Right atrium auricular region (tissue), 2 donors: ENCODE measurements around the gene TXNL4A. TPM values are rescaled to one million over a fixed set of nuclear protein-coding genes. Genes with fewer than 3 reads are reported as not detected.

Experiments used
- DNase-seq: peaks from one replicate; pipeline ENCODE4 v3.0.0-alpha.2; 2019; ENCODE audit warnings: low spot score
- H3K27ac ChIP-seq, 2 donors: fragments of 200-600 bp; sonication (generic); 1 replicate in 1 of 2; 2 replicates in 1 of 2; pipeline ENCODE4 v1.5.1; 2016 to 2019
- H3K27me3 ChIP-seq, 2 donors: fragments of 200-600 bp; sonication (generic); one replicate each; pipeline versions ENCODE4 v1.5.1 to v1.6.0; 2017 to 2019
- H3K36me3 ChIP-seq: fragments of 200-600 bp; sonication (generic); one replicate; pipeline ENCODE4 v1.5.1; 2016
- H3K4me1 ChIP-seq, 2 donors: fragments of 200-600 bp; sonication (generic); one replicate each; pipeline versions ENCODE4 v1.5.1 to v1.6.0; 2017 to 2019
- H3K4me3 ChIP-seq, 2 donors: fragments of 200-600 bp; sonication (generic); 1 replicate in 1 of 2; 2 replicates in 1 of 2; pipeline ENCODE4 v1.5.1; 2017 to 2019; ENCODE audit warnings: mild to moderate bottlenecking in 1 of 2, moderate library complexity in 1 of 2
- H3K9me3 ChIP-seq, 2 donors: fragments of 200-600 bp; sonication (generic); one replicate each; pipeline ENCODE4 v1.5.1; 2019
- total RNA-seq, 2 donors: library from RNA; depleted of rRNA; stranded (reverse); fragments of >200 nt; gene quantifications; one replicate each; pipeline ENCODE4 v1.1.0, GENCODE V29; 2016
- TF ChIP-seq, protein P1 (sequence below), 2 donors: fragments of 200-600 bp; sonication (generic); IDR thresholded peaks; one replicate each; pipeline ENCODE4 v1.5.1; 2019; ENCODE audit warnings: antibody characterized with exemption in 2 of 2

TXNL4A gene, protein sequence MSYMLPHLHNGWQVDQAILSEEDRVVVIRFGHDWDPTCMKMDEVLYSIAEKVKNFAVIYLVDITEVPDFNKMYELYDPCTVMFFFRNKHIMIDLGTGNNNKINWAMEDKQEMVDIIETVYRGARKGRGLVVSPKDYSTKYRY
- total RNA-seq = 10 to 100 TPM; 20.8 to 37.5 TPM

DNA sequence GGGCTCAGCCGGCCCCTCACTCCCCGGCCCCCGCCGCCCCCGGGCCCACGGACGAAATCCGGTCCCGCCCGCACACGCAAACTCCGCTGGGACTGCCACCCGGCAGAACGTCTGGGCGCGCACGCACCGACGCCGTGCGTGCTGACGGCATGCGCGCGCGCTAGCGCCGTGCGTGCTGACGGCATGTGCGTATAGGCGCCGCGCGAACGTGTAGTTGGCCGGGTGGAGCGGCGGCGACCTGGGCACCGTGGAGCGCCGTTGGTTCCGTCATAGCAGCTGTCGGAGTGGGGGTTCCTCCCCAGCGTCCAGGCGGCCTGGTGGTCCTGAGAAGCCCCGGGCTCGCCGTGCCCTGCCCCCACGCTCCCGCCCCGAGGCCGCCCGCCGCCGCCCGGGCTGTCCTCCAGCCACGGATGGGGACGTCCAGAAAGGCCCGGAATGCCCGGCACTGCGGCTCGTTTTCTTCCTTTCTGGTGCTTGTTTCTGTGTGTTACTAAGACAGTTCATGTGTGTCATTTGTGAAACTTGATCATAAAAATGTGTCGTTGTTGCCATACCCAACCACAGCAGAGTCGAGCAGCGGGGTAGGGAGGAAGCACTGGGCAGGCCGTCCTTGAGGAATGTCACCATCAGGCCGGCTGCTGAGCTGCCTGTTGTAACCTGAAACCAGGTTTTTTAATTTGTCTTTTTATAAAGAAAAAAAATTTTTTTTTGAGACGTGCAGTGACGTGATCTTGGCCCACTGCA lies at the start of gene TXNL4A:
TSS of gene TXNL4A (minus strand) at position 113 of the 744 bp plus-strand sequence. CDS start 171 bp downstream, outside the sequence.
- H3K9me3 ChIP-seq = no peaks in the 10 kb centered on the region
- peak within 1 kb of the TSS; percentile 97 to 99 for H3K27ac ChIP-seq
- DNase-seq = peak; percentile 79
- H3K27me3 ChIP-seq = no peaks in the 10 kb centered on the region
- H3K4me1 ChIP-seq = peaks cover 0 to 21% of the 10 kb centered on the region in 2 donors
- H3K36me3 ChIP-seq = no peaks in the 10 kb centered on the region
- H3K4me3 ChIP-seq = peak within 1 kb of the TSS; percentile 72 to 93
- TF ChIP-seq, protein P1, sequence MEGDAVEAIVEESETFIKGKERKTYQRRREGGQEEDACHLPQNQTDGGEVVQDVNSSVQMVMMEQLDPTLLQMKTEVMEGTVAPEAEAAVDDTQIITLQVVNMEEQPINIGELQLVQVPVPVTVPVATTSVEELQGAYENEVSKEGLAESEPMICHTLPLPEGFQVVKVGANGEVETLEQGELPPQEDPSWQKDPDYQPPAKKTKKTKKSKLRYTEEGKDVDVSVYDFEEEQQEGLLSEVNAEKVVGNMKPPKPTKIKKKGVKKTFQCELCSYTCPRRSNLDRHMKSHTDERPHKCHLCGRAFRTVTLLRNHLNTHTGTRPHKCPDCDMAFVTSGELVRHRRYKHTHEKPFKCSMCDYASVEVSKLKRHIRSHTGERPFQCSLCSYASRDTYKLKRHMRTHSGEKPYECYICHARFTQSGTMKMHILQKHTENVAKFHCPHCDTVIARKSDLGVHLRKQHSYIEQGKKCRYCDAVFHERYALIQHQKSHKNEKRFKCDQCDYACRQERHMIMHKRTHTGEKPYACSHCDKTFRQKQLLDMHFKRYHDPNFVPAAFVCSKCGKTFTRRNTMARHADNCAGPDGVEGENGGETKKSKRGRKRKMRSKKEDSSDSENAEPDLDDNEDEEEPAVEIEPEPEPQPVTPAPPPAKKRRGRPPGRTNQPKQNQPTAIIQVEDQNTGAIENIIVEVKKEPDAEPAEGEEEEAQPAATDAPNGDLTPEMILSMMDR (IDR thresholded peaks at IDR 0.05) = no peak

DNA sequence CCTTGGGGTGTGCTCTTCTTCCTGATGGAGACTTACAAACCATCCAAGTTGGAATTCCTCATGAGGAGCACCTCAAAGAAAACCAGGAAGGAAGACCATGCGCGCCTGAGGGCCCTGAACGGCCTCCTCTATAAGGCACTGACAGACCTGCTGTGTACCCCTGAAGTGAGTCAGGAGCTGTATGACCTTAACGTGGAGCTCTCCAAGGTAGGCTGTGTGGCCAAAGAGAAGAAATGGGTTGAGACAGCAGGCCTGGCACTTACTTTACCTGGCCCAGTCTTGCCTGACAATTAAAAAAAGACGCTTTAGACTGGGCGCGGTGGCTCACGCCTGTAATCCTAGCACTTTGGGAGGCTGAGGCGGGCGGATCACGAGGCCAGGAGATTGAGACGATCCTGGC lies 48.9 kb upstream of the TXNL4A start:
- no peaks in the 10 kb centered on the region for H3K9me3 ChIP-seq
- no peak overlapping the region for H3K4me3 ChIP-seq
- TF ChIP-seq, protein P1 (IDR thresholded peaks at IDR 0.05) = no peak
- H3K36me3 ChIP-seq = no peaks in the 10 kb centered on the region
- DNase-seq = no peak
- no peaks in the 10 kb centered on the region for H3K27me3 ChIP-seq
- H3K4me1 ChIP-seq = peaks cover 0 to 16% of the 10 kb centered on the region in 2 donors
- no peak overlapping the region for H3K27ac ChIP-seq

DNA sequence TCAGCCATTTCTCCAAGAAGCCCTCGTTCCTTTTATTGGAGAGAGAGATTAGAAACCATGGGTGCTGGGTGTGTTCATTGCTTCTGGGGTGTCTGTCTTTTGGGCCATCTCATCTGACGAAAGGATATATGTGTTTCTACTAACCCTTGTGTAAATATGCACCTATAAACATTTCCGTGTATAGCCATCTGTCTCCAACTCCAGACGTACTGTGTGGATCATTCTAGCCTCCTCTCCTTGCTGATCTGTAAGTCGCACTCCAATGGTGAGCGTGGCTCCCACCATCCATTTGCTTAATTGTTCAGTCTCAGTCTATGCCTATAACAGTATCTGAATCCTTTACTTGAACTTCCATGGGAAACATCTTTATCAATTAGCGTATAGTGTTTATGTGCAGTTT lies 47.6 kb upstream of the TXNL4A start:
- Histone ChIP-seq H3K9me3 (no peaks in the 10 kb centered on the region), H3K36me3 (no peaks in the 10 kb centered on the region), H3K4me3 (no peak overlapping the region), H3K27me3 (no peaks in the 10 kb centered on the region), H3K27ac (no peak overlapping the region), H3K4me1 (peaks cover 0 to 16% of the 10 kb centered on the region in 2 donors)
- TF ChIP-seq, protein P1 (IDR thresholded peaks at IDR 0.05) = no peak
- no peak for DNase-seq

DNA sequence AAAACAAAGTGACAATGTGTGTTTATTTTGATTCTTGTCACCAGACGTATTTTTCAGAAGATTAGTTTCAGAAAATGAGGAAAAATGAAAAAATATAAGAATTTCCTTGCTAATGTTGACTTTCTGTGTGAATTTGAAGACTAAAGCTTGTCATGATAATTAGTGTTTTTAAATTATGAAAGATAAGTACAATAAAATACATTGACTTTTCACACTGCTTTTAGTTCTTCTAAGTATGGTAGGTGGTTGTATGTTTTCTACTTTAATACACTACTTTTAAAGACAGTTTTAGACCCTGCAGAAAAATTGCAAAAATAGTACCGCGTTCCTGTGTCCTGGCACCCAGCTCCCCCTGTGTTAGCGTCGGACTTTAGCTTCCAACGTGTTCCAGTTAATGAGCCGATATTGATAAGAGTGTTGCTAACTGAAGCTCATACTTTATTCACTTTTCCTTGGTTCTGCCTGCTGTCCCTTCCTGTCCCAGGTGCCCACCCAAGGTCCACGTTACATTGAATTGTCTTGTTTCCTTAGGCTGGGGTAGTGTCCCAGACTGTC lies 46.6 kb upstream of the TXNL4A start:
- Histone ChIP-seq H3K9me3 (no peaks in the 10 kb centered on the region), H3K4me1 (peaks cover 0 to 16% of the 10 kb centered on the region in 2 donors), H3K27ac (peak overlapping the region; percentile 85 to 87), H3K4me3 (peak overlapping the region; percentile 65 to 75), H3K36me3 (no peaks in the 10 kb centered on the region), H3K27me3 (no peaks in the 10 kb centered on the region)
- TF ChIP-seq, protein P1 (IDR thresholded peaks at IDR 0.05) = no peak
- no peak for DNase-seq

DNA sequence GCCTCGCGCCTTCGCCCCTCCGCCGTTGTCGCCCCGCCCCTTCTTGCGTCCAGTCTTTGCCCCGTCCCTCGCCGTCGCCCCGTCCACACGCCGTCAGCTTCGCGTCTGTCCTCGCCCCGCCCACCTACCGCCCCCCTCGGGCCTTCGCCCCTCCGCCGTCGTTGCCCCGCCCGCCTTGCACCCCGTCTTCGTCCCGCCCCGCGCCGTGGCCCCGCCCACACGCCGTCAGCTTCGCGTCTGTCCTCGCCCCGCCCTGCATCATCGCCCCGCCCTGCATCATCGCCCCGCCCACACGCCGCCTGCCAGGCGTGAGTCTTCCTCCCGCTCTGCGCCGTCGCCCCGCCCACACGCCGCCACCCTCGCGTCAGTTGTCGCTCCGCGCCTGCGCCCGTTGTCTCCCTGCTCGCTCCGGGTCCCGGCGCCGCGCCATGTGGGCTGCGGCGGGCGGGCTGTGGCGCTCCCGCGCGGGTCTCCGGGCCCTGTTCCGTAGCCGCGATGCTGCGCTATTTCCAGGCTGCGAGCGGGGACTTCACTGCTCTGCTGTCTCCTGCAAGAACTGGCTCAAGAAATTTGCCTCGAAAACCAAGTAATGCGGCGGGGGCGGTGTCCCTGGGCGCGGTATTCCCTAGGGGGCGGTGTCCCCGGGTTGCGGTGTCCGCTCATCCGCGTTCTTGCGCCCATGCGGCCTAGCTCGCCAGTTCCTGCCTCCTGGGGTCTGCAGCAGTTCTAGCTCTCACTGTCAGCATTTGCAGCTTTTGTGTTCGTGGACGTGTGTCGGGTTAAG lies 45.9 kb upstream of the TXNL4A start, which contains the start of gene RBFA:
TSS of gene RBFA (plus strand) at position 367 of the 784 bp plus-strand sequence. CDS start at position 429, 62 bp downstream.
- H3K4me1 ChIP-seq = peaks cover 0 to 16% of the 10 kb centered on the region in 2 donors
- H3K36me3 ChIP-seq = no peaks in the 10 kb centered on the region
- peak within 1 kb of the TSS; percentile 85 to 87 for H3K27ac ChIP-seq
- TF ChIP-seq, protein P1 (IDR thresholded peaks at IDR 0.05) = peak; percentile 34 to 70
- no peaks in the 10 kb centered on the region for H3K27me3 ChIP-seq
- peak within 1 kb of the TSS; percentile 65 to 75 for H3K4me3 ChIP-seq
- peaks cover 0 to 4% of the 10 kb centered on the region in 2 donors for H3K9me3 ChIP-seq
- peak; percentile 97 for DNase-seq
